Bronchial epithelial cell (primary cell): ENCODE measurements around the gene MRPL22. TPM values are rescaled to one million over a fixed set of nuclear protein-coding genes. Genes with fewer than 3 reads are reported as not detected.
"Not testable (repeated sequence)": the region's sequence is repeated elsewhere in the genome, so short reads cannot be mapped to it uniquely, and the experiment has no call there.

Experiments used
- DNase-seq: peaks from one replicate; pipeline ENCODE4 v3.0.0-alpha.2; 2010; ENCODE audit warnings: low read depth
- FAIRE-seq: peaks from 2 replicates; lab custom pipeline; 2011; peaks lifted over from hg19 to GRCh38; lab: Jason Lieb, UNC
- H3K27me3 ChIP-seq: 2 replicates; pipeline ENCODE4 v1.5.1; 2011; ENCODE audit warnings: low read length; ENCODE audit not compliant: control insufficient read depth, insufficient read depth
- H3K36me3 ChIP-seq: 2 replicates; pipeline ENCODE4 v1.5.1; 2011; ENCODE audit warnings: low read length; ENCODE audit not compliant: control insufficient read depth, insufficient read depth
- H3K4me3 ChIP-seq: 2 replicates; pipeline ENCODE4 v1.5.1; 2011; ENCODE audit warnings: mild to moderate bottlenecking, low read depth, low read length, control low read depth
- total RNA-seq: library from RNA; depleted of rRNA; stranded (reverse); fragments of >200 nt; gene quantifications from 2 replicates; pipeline ENCODE4 v1.2.1, GENCODE V29; 2014
- TF ChIP-seq, protein P1 (sequence below): IDR thresholded peaks from 2 replicates; pipeline ENCODE4 v1.5.1; 2011; ENCODE audit warnings: mild to moderate bottlenecking, moderate library complexity, low read length, control low read depth, inconsistent platforms; ENCODE audit not compliant: insufficient read depth, severe bottlenecking

MRPL22 gene
- total RNA-seq, 1 donor from 2014 or later, result 14.2 TPM

DNA sequence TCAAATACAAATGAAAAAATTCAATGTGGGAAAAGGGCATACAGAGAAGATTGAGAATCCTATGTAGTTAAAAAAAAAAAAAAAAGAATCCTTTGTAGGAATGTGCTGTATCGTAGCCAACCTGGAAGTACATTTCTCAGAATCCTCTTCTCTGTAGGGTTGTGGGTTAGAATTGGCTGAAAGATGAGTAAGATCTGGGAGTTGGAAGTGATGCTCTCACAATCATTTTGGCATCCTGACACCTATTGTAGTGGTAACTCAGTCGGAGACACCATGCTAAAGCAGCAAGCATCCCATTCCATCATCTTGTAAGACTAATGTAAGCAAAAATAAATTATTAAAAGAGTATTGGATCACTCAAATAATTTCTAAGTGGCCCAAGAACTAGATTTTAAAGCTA is 30.6 kb downstream of the MRPL22 start:
- Histone ChIP-seq H3K27me3 (no peaks in the 10 kb centered on the region), H3K4me3 (no peak overlapping the region), H3K36me3 (no peaks in the 10 kb centered on the region)
- TF ChIP-seq, protein P1, sequence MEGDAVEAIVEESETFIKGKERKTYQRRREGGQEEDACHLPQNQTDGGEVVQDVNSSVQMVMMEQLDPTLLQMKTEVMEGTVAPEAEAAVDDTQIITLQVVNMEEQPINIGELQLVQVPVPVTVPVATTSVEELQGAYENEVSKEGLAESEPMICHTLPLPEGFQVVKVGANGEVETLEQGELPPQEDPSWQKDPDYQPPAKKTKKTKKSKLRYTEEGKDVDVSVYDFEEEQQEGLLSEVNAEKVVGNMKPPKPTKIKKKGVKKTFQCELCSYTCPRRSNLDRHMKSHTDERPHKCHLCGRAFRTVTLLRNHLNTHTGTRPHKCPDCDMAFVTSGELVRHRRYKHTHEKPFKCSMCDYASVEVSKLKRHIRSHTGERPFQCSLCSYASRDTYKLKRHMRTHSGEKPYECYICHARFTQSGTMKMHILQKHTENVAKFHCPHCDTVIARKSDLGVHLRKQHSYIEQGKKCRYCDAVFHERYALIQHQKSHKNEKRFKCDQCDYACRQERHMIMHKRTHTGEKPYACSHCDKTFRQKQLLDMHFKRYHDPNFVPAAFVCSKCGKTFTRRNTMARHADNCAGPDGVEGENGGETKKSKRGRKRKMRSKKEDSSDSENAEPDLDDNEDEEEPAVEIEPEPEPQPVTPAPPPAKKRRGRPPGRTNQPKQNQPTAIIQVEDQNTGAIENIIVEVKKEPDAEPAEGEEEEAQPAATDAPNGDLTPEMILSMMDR, result no peak
- FAIRE-seq (no peak), DNase-seq (no peak)

DNA sequence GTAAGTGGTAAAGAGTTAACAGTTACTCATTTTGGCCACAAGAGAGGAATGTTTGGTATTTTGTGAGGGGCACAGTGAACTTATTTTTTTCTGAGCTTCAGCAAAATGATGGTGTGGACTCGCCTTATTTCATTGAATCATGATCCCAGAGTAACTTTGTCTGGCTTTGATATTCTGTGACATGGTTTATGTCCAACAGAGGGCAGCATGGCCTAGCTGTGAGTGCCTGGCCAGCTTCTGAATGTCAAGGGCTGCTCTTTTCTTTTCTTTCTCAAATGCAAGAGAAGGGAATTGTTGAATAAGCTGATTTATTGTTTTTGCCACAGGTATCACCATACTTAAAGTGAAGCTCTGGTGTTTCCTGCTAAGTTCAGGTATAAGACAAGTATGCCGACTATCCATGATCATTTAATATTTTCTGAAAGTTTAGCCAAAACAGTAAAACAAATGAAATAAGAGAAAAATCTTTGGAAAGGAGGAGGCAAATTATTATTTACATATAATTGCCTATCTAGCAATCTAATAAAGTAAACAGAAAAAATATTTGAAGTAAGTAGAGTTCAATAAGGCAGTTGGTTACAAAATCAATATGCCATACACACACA is 31.7 kb downstream of the MRPL22 start:
- Histone ChIP-seq H3K27me3 (no peaks in the 10 kb centered on the region), H3K4me3 (no peak overlapping the region), H3K36me3 (no peaks in the 10 kb centered on the region)
- TF ChIP-seq, protein P1, result peak; percentile 72
- no peak for FAIRE-seq
- peak; percentile 43 for DNase-seq

GRCh38 chr5:154976082-154976481 is 35.2 kb downstream of the MRPL22 start:
- H3K27me3 ChIP-seq, H3K4me3 ChIP-seq, FAIRE-seq, H3K36me3 ChIP-seq, DNase-seq: not testable (repeated sequence)

- no peaks in the 10 kb centered on the region for H3K36me3 ChIP-seq
- FAIRE-seq (no peak), DNase-seq (peak; percentile 64)
- no peak overlapping the region for H3K4me3 ChIP-seq
- no peaks in the 10 kb centered on the region for H3K27me3 ChIP-seq
- TF ChIP-seq, protein P1, result no peak
Measured at GRCh38 chr5:154977409-154977808, 36.5 kb downstream of the MRPL22 start.

DNA sequence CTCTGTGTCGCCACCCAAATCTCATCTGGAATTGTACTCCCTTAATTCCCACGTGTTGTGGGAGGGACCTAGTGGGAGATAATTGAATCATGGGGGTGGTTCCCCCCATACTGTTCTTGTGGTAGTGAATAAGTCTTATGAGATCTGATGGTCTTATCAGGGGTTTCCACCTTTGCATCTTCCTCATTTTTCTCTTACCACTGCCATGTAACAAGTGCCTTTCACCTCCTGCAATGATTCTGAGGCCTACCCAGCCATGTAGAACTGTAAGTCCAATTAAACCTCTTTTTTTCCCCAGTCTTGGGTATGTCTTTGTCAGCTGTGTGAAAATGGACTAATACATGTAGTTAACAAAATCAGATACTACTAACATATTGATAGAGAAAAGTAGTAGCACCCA is 37.4 kb downstream of the MRPL22 start:
- not testable (repeated sequence) for H3K27me3 ChIP-seq, FAIRE-seq, DNase-seq, H3K4me3 ChIP-seq, H3K36me3 ChIP-seq

DNA sequence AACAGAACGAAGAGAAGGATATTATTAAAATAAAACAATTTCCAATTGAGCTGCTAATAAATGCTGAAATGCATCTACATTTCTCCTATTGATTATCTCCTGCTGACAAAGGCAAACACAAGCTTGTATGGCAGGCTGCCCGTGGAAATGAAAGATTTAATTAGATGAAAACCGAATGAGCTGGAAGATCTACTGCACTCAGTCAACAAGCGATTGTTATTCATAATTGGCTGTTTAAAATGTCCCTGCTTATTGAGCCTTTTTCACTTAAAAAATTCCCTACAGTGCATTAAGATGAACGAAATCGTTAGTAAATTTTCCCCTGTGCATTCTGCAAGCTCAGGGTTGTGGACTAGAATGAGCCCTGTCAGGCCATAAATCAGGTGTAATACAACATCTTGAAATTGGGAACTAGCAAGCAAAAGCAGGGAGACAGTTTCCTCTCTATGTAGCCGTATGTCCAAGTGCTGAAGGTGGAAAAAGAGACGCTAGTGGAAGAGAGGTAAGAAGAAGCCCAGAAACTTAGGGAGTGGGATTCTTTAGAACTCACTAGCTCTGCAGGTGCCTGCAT is 44.2 kb downstream of the MRPL22 start:
- TF ChIP-seq, protein P1, result no peak
- FAIRE-seq, result no peak
- DNase-seq, result no peak
- H3K4me3 ChIP-seq, result no peak overlapping the region
- H3K36me3 ChIP-seq, result no peaks in the 10 kb centered on the region
- H3K27me3 ChIP-seq, result no peaks in the 10 kb centered on the region

- no peak overlapping the region for H3K4me3 ChIP-seq
- no peaks in the 10 kb centered on the region for H3K36me3 ChIP-seq
- FAIRE-seq (no peak), DNase-seq (no peak)
- H3K27me3 ChIP-seq, result no peaks in the 10 kb centered on the region
- TF ChIP-seq, protein P1, result no peak
Measured at GRCh38 chr5:154986151-154986550, 45.3 kb downstream of the MRPL22 start.
